SH-SY5Y (cell line): ENCODE results near the gene SFI1.

Experiments used
- GATA2 ChIP-seq: IDR thresholded peaks from 2 replicates; pipeline ENCODE4 v1.6.1; 2011; ENCODE audit warnings: mild to moderate bottlenecking, low read depth, low read length
- GATA3 ChIP-seq: IDR thresholded peaks from 2 replicates; pipeline ENCODE4 v1.6.1; 2011; ENCODE audit warnings: low read depth, mild to moderate bottlenecking, low read length, moderate library complexity

DNA sequence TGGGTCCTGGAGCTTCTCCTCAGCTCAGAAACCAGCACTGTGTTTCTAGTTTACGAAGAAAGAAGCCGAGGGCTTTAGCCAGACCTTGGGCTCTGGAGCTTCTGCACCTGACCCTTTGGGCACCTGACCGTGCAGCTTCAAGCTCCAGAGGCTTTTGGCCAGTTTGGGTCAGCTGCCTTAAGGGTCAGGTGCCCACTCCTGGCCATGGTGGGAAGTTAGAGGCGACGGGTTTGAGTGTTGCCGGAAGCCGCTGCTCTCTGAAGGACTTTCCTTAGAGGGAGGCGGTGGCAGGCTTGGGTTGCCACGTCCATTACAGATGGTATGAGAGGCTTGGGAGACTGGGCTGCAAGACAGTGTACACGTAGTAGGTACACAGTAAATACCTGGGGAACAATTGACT is 113.4 kb downstream of the SFI1 start:
- TF ChIP-seq GATA2 (no peak), GATA3 (no peak)
